NK-92 treated with Interleukin-12 subunit alpha and Interleukin-12 subunit beta, amount 100 ng/mL, for 24 hours (cell line): ENCODE results near the gene ZNF512.
"Not testable (repeated sequence)": the region's sequence is repeated elsewhere in the genome, so short reads cannot be mapped to it uniquely, and the experiment has no call there.

Experiments used
- DNase-seq: peaks from one replicate; lab custom pipeline; 2025; lab: John Stamatoyannopoulos, UW

Gene ZNF512

GRCh38 chr2:27583390-27583915 is 611 bp downstream of the ZNF512 start:
- no peak for DNase-seq

- DNase-seq = no peak
Observed at GRCh38 chr2:27584597-27584996, 1.8 kb downstream of the ZNF512 start.

- no peak for DNase-seq
Observed at GRCh38 chr2:27587025-27587424, 4.2 kb downstream of the ZNF512 start.

GRCh38 chr2:27588308-27588707 is 5.5 kb downstream of the ZNF512 start:
- no peak for DNase-seq

- DNase-seq = no peak
Observed at GRCh38 chr2:27591745-27592144, 8.9 kb downstream of the ZNF512 start.

GRCh38 chr2:27593240-27593639 is 10.4 kb downstream of the ZNF512 start:
- DNase-seq = no peak

- DNase-seq = not testable (repeated sequence)
Observed at GRCh38 chr2:27594020-27594703, 11.3 kb downstream of the ZNF512 start.

GRCh38 chr2:27595412-27595811 is 12.6 kb downstream of the ZNF512 start:
- DNase-seq = not testable (repeated sequence)

GRCh38 chr2:27596627-27597026 is 13.8 kb downstream of the ZNF512 start:
- DNase-seq = no peak

GRCh38 chr2:27606611-27607010 is 23.8 kb downstream of the ZNF512 start:
- DNase-seq = no peak

- DNase-seq = no peak
Observed at GRCh38 chr2:27613985-27614384, 31.1 kb downstream of the ZNF512 start.

- DNase-seq = no peak
Observed at GRCh38 chr2:27615316-27615715, 32.5 kb downstream of the ZNF512 start.

- DNase-seq = no peak
Observed at GRCh38 chr2:27621524-27621923, 38.7 kb downstream of the ZNF512 start.

- DNase-seq = no peak
Observed at GRCh38 chr2:27622921-27623384, 40.1 kb downstream of the ZNF512 start.

GRCh38 chr2:27624943-27625342 is 42.1 kb downstream of the ZNF512 start:
- no peak for DNase-seq

- DNase-seq = not testable (repeated sequence)
Observed at GRCh38 chr2:27626323-27626722, 43.5 kb downstream of the ZNF512 start.

GRCh38 chr2:27626921-27627320 is 44.1 kb downstream of the ZNF512 start:
- DNase-seq = not testable (repeated sequence)

- DNase-seq = no peak
Observed at GRCh38 chr2:27627963-27628766, 45.3 kb downstream of the ZNF512 start.

GRCh38 chr2:27628767-27629709 is 46.2 kb downstream of the ZNF512 start, which contains the start of the genes CCDC121 and GPN1:
Gene CCDC121 (minus strand): TSS chr2:27629012. CDS start chr2:27627799, 1,213 bp downstream.
Gene GPN1 (plus strand): TSS chr2:27629050. CDS start chr2:27629059, 9 bp downstream.
- peak; percentile 87 for DNase-seq

- not testable (repeated sequence) for DNase-seq
Observed at GRCh38 chr2:27630257-27630656, 47.4 kb downstream of the ZNF512 start.

- no peak for DNase-seq
Observed at GRCh38 chr2:27634291-27634690, 51.4 kb downstream of the ZNF512 start.

- no peak for DNase-seq
Observed at GRCh38 chr2:27636766-27637165, 53.9 kb downstream of the ZNF512 start.
